Measurements from ENCODE around the gene C4orf50. TPM values are rescaled to one million over a fixed set of nuclear protein-coding genes. Genes with fewer than 3 reads are reported as not detected.

Gene C4orf50
- total and polyA plus RNA-seq, 10 of the 15 experiments (the other 5 are each of a cell fraction or from before 2014, with no cell fraction given), result 0.04 to 0.09 (median 0.05) TPM; not detected in 3

- ChIA-PET POLR2A (no interaction called here), RAD21 (ENCODE audit: unreplicated experiment) (no interaction called here), SMC1A (ENCODE audit: uncharacterized antibody, unreplicated experiment) (interaction anchor here (0.6 kb wide), 1 partner anchor 27 kb away, joined by 3 read pairs; no protein-coding TSS in a partner anchor), CTCF (no interaction called here)
- Histone ChIP-seq H3K36me3 (ENCODE audit: control insufficient read depth in 2 of 2, insufficient read depth in 2 of 2, low read length in 1 of 2) (no peaks in the 10 kb centered on the region), H3K27ac (ENCODE audit: control insufficient read depth, insufficient read depth) (no peak overlapping the region), H3K9ac (ENCODE audit: control insufficient read depth, insufficient read depth, low read length) (no peak overlapping the region), H3K4me3 (no peak overlapping the region), H4K20me1 (ENCODE audit: control insufficient read depth, insufficient read depth) (no peaks in the 10 kb centered on the region), H3K79me2 (ENCODE audit: control insufficient read depth, insufficient read depth, low read length) (no peaks in the 10 kb centered on the region), H3K4me1 (ENCODE audit: control insufficient read depth, insufficient read depth, low read length) (no peaks in the 10 kb centered on the region), H3K4me2 (ENCODE audit: control insufficient read depth, insufficient read depth) (no peak overlapping the region), H2AFZ (ENCODE audit: control insufficient read depth, low read depth, low read length) (no peak overlapping the region), H3K27me3 (replicated peaks in 1 of 2; ENCODE audit: control insufficient read depth in 2 of 2, insufficient read depth in 2 of 2, low read length in 1 of 2) (peaks cover 1 to 13% of the 10 kb centered on the region in 2 experiments), H3K9me3 (replicated peaks; ENCODE audit: control insufficient read depth, insufficient read depth, low read length) (no peaks in the 10 kb centered on the region; the same call in 2 of the 3 replicates)
- intact Hi-C loops (cut with micrococcal nuclease; ENCODE audit: unreplicated experiment) (no loop called here), in situ Hi-C loops (cut with MboI) (no loop called here)
- no TSS peak for BruUV-seq (replicated peaks)
- WGBS (ENCODE audit: insufficient coverage, insufficient replicate concordance, low lambda C conversion rate, missing lambda C conversion rate), result 75% methylated on average over 8 of the region's 8 CpGs
- no peak for ATAC-seq
- DNase-seq (ENCODE audit: low read depth, low spot score), result no peak
- FAIRE-seq, result no peak
- TF ChIP-seq EGR1 (IDR thresholded peaks at IDR 0.05; ENCODE audit: borderline replicate concordance in 1 of 2, low read depth in 2 of 2, low read length in 2 of 2) (no peak), REST (IDR thresholded peaks at IDR 0.05; ENCODE audit: low read depth, low read length) (no peak), CEBPB (IDR thresholded peaks at IDR 0.05; ENCODE audit: borderline replicate concordance in 1 of 2, low read depth in 2 of 2, low read length in 2 of 2) (no peak), BCL3 (IDR thresholded peaks at IDR 0.05; ENCODE audit: borderline replicate concordance, insufficient read depth, low read depth, low read length, poor library complexity, severe bottlenecking) (no peak), SMC3 (IDR thresholded peaks at IDR 0.05; ENCODE audit: borderline replicate concordance, low read length) (no peak), IKZF2 (IDR thresholded peaks at IDR 0.05) (no peak), KDM1A (IDR thresholded peaks at IDR 0.05; ENCODE audit: borderline replicate concordance) (no peak), SUPT20H (IDR thresholded peaks at IDR 0.05; ENCODE audit: borderline replicate concordance, control insufficient read depth, low read depth, low read length) (no peak), CBX5 (IDR thresholded peaks at IDR 0.05; ENCODE audit: low read depth) (no peak), HCFC1 (IDR thresholded peaks at IDR 0.05; ENCODE audit: low read length) (no peak), MTA2 (IDR thresholded peaks at IDR 0.05; ENCODE audit: low read depth) (no peak), RELB (IDR thresholded peaks at IDR 0.05; ENCODE audit: low read depth) (no peak), ZBTB4 (CRISPR knock-in tag; IDR thresholded peaks at IDR 0.05) (no peak), LARP7 (IDR thresholded peaks at IDR 0.05) (no peak), CREB1 (IDR thresholded peaks at IDR 0.05; ENCODE audit: low read depth) (no peak)
These were observed 124.6 kb downstream of the C4orf50 start for GRCh38 chr4:5893591-5893990.

Measured in GM12878 (cell line).